K562 (cell line): Measurements from ENCODE around the gene ZKSCAN7. TPM values are rescaled to one million over a fixed set of nuclear protein-coding genes. Genes with fewer than 3 reads are reported as not detected.

Source experiments
- ATAC-seq: fragments of 200-7000 bp; cut with Tn5 transposase; 3 replicates; pipeline ENCODE4 v1.9.1; 2020; ENCODE audit warnings: moderate library complexity
- BruUV-seq: library from RNA; stranded (reverse); fragments of 400-500 nt; replicated peaks from 2 replicates; lab custom pipeline; 2021; lab: Mats Ljungman, UMichigan
- CTCF ChIA-PET: fragments of 300-600 bp; formaldehyde crosslinking; extraction: SDS; loops from one replicate; lab custom pipeline; 2021; ENCODE audit warnings: low intra/inter-chr PET ratio; lab: Yijun Ruan, JAX
- POLR2A ChIA-PET: fragments of 300-600, 350-650 bp; sonication (Branson Sonifier 250); formaldehyde crosslinking; extraction: SDS; loops from one replicate; lab custom pipeline; 2021; ENCODE audit warnings: antibody characterized with exemption, inconsistent platforms; lab: Yijun Ruan, JAX
- DNase-seq, 4 experiments: peaks; one replicate each; pipeline versions ENCODE4 v3.0.0 to v3.0.0-alpha.2; 2011 to 2018; ENCODE audit warnings: low spot score in 3 of 4, mixed read lengths in 3 of 4; ENCODE audit errors: extremely low read depth in 1 of 4
- FAIRE-seq: peaks from 2 replicates; lab custom pipeline; 2011; peaks lifted over from hg19 to GRCh38; lab: Jason Lieb, UNC
- H2AFZ ChIP-seq: 2 replicates; pipeline ENCODE4 v1.6.0; 2011; ENCODE audit warnings: low read depth, low read length, control low read depth, inconsistent platforms
- H3K27ac ChIP-seq: fragments of 200-600 bp; 3 replicates; pipeline ENCODE4 v1.8.0; 2011; ENCODE audit warnings: low read depth, mild to moderate bottlenecking, control low read depth, inconsistent platforms, low read length, moderate library complexity, mixed read lengths; ENCODE audit errors: extremely low read depth
- H3K27me3 ChIP-seq, 2 experiments: fragments of 300-600 bp in 1 of 2; 2 replicates in 1 of 2; 3 replicates in 1 of 2; pipeline versions ENCODE4 v1.6.0 to v1.8.0; 2011; ENCODE audit warnings: inconsistent platforms in 2 of 2, low read length in 2 of 2, mild to moderate bottlenecking in 1 of 2, mixed read lengths in 1 of 2, moderate library complexity in 1 of 2; ENCODE audit not compliant: control insufficient read depth in 2 of 2, insufficient read depth in 2 of 2
- H3K36me3 ChIP-seq: fragments of 300-600 bp; 3 replicates; pipeline ENCODE4 v1.8.0; 2011; ENCODE audit warnings: mild to moderate bottlenecking, low read length, inconsistent platforms; ENCODE audit not compliant: control insufficient read depth, insufficient read depth
- H3K4me1 ChIP-seq, 2 experiments: fragments of 200-600 bp in 1 of 2; replicated peaks in 1 of 2; 2 replicates in 1 of 2; 3 replicates in 1 of 2; pipeline versions ENCODE4 v1.5.1 to v1.8.0; 2011; ENCODE audit warnings: inconsistent platforms in 2 of 2, low read length in 2 of 2, mild to moderate bottlenecking in 1 of 2, mixed read lengths in 1 of 2, moderate library complexity in 1 of 2; ENCODE audit not compliant: control insufficient read depth in 2 of 2, insufficient read depth in 2 of 2
- H3K4me2 ChIP-seq: 2 replicates; pipeline ENCODE4 v1.6.1; 2011; ENCODE audit warnings: low read length, control low read depth, inconsistent platforms, mixed read lengths; ENCODE audit not compliant: insufficient read depth
- H3K4me3 ChIP-seq: fragments of 200-600 bp; sonication (generic), shearing (Covaris generic); 2 replicates; pipeline ENCODE4 v1.5.1; 2016; ENCODE audit warnings: control low read depth, inconsistent platforms
- H3K79me2 ChIP-seq: fragments of 200-600 bp; 3 replicates; pipeline ENCODE4 v1.8.0; 2011; ENCODE audit warnings: low read length, inconsistent platforms; ENCODE audit not compliant: control insufficient read depth, insufficient read depth
- H3K9ac ChIP-seq, 2 experiments: 2 replicates each; pipeline versions ENCODE4 v1.6.0 to v1.6.1; 2011; ENCODE audit warnings: low read depth in 2 of 2, low read length in 2 of 2, control low read depth in 1 of 2, inconsistent platforms in 1 of 2, mild to moderate bottlenecking in 1 of 2, mixed read lengths in 1 of 2; ENCODE audit not compliant: insufficient read depth in 1 of 2
- H3K9me1 ChIP-seq: one replicate; pipeline ENCODE4 v1.6.0; 2011; ENCODE audit warnings: inconsistent platforms, mild to moderate bottlenecking, low read length, moderate library complexity; ENCODE audit not compliant: control insufficient read depth, insufficient read depth
- H3K9me3 ChIP-seq: replicated peaks from 2 replicates; pipeline ENCODE4 v1.5.1; 2011; ENCODE audit warnings: low read depth, low read length, inconsistent platforms; ENCODE audit not compliant: control insufficient read depth, insufficient read depth
- H4K20me1 ChIP-seq: replicated peaks from 2 replicates; pipeline ENCODE4 v1.6.1; 2011; ENCODE audit warnings: low read length, inconsistent platforms, mixed read lengths; ENCODE audit not compliant: control insufficient read depth, insufficient read depth
- L3MBTL2 ChIP-seq: fragments of 450-650 bp; IDR thresholded peaks from 2 replicates; pipeline ENCODE4 v1.6.1; 2016; ENCODE audit warnings: mild to moderate bottlenecking, moderate library complexity
- MGA ChIP-seq: fragments of 450-650 bp; IDR thresholded peaks from 2 replicates; pipeline ENCODE4 v1.6.1; 2016; ENCODE audit warnings: mild to moderate bottlenecking, moderate library complexity
- MXD1 ChIP-seq: fragments of 250-450 bp; sonication (Bioruptor Pico); IDR thresholded peaks from 2 replicates; pipeline ENCODE4 v1.8.0; 2021; ENCODE audit warnings: borderline replicate concordance, mild to moderate bottlenecking, moderate library complexity; ENCODE audit not compliant: poor library complexity, severe bottlenecking
- RAD51 ChIP-seq: fragments of 450-650 bp; IDR thresholded peaks from 2 replicates; pipeline ENCODE4 v1.7.1; 2016; ENCODE audit warnings: low read depth, mild to moderate bottlenecking, borderline replicate concordance
- TFE3 ChIP-seq: fragments of 450-650 bp; formaldehyde crosslinking; IDR thresholded peaks from 2 replicates; pipeline ENCODE4 v1.4.0; 2020; ENCODE audit warnings: mild to moderate bottlenecking, mixed read lengths
- WGBS: fragments of 100-300 bp; shearing (Covaris generic); methylation state at CpG from one replicate; pipeline ENCODE4 v1.1.6; 2016; ENCODE audit warnings: low coverage, mixed read lengths; ENCODE audit not compliant: insufficient coverage; ENCODE audit errors: missing lambda C conversion rate; 5-methylcytosine and 5-hydroxymethylcytosine counted together
- in situ Hi-C: fragments of 300-500 bp; cut with MboI; formaldehyde crosslinking; loops from 4 replicates; pipeline ENCODE4 v1.15.0; 2018; ENCODE audit warnings: inconsistent platforms, mixed read lengths
- intact Hi-C: fragments of 100-400 bp; cut with micrococcal nuclease; formaldehyde crosslinking; loops from 2 replicates; pipeline ENCODE4 v1.14.2; 2022
- polyA plus RNA-seq, 8 experiments: library from polyadenylated mRNA; depleted of rRNA in 4 of 8; stranded (reverse) in 5 of 8; unstranded in 3 of 8; fragments of >200 nt; fragmentation: Nextera tagmentation in 2 of 8; fragmentation: Illumina TruSeq in 1 of 8; extraction: Ambion mirVana in 2 of 8; extraction: Trizol in 1 of 8; gene quantifications; 2 replicates each; pipeline versions ENCODE4 v1.2.1 to v1.2.3, GENCODE V29; 2011 to 2014; ENCODE audit warnings: inconsistent platforms in 1 of 8, missing spikeins in 1 of 8
- total RNA-seq, 7 experiments: library from RNA; depleted of rRNA in 6 of 7; stranded (reverse); fragments of >200 nt in 6 of 7; fragmentation: Illumina TruSeq in 2 of 7; extraction: Trizol in 2 of 7; gene quantifications; 2 replicates each; pipeline versions ENCODE4 v1.2.1 to v1.2.3, GENCODE V29; 2011 to 2021; ENCODE audit warnings: low replicate concordance in 1 of 7

Gene ZKSCAN7
- total and polyA plus RNA-seq, 9 of the 15 experiments (the other 6 are each of a cell fraction or from before 2014, with no cell fraction given): not detected

- TF ChIP-seq L3MBTL2: peak; percentile 17; the same call in 1 of the 2 replicates
- no peak for TF ChIP-seq MXD1 (CRISPR knock-in tag)
- peak; percentile 25; the same call in 1 of the 2 replicates for TF ChIP-seq TFE3
- 0 out of 2 replicates have a peak, but pooled peaks have one; percentile 16 for TF ChIP-seq RAD51
- TF ChIP-seq MGA: 0 out of 2 replicates have a peak, but pooled peaks have one; percentile 5
- Histone ChIP-seq H3K36me3 (no peaks in the 10 kb centered on the region), H3K27ac (peak overlapping the region; percentile 58; the same call in 2 of the 3 replicates), H3K9me1 (no peaks in the 10 kb centered on the region), H3K27me3 (no peaks in the 10 kb centered on the region), H3K4me2 (peak overlapping the region; percentile 57), H3K4me1 (peaks cover 7 to 16% of the 10 kb centered on the region in 2 experiments; a peak in 4 of 5 replicates), H3K9ac (no peak overlapping the region; a peak in 1 of 4 replicates), H3K4me3 (no peak overlapping the region), H3K9me3 (0 out of 2 replicates have a peak, but pooled peaks cover 3% of the 10 kb centered on the region), H4K20me1 (no peaks in the 10 kb centered on the region; the same call in 1 of the 2 replicates), H3K79me2 (no peaks in the 10 kb centered on the region), H2AFZ (peak overlapping the region; percentile 22; the same call in 1 of the 2 replicates)
- BruUV-seq: no TSS peak
- DNase-seq (no peak), ATAC-seq (no peak), FAIRE-seq (no peak)
- 41% methylated on average over 2 of the region's 2 CpGs for WGBS
- ChIA-PET CTCF (no interaction called here), POLR2A (interaction anchor here (0.6 to 1.7 kb wide), 3 partner anchors 8 to 583 kb away, joined by 3 to 11 read pairs (median 4); no protein-coding TSS in a partner anchor)
- in situ Hi-C loops (loop anchor here (10.0 kb wide), 1 partner anchor 194 kb away; no protein-coding TSS in a partner anchor), intact Hi-C loops (loop anchor here (2.0 to 5.0 kb wide), 4 partner anchors 80 to 281 kb away; partner anchors contain the start of gene TCAIM)
Observed at GRCh38 chr3:44518782-44519156, 36.2 kb upstream of the ZKSCAN7 start.
